ENCODE measurements around the gene MED9.

MED9 gene

DNA sequence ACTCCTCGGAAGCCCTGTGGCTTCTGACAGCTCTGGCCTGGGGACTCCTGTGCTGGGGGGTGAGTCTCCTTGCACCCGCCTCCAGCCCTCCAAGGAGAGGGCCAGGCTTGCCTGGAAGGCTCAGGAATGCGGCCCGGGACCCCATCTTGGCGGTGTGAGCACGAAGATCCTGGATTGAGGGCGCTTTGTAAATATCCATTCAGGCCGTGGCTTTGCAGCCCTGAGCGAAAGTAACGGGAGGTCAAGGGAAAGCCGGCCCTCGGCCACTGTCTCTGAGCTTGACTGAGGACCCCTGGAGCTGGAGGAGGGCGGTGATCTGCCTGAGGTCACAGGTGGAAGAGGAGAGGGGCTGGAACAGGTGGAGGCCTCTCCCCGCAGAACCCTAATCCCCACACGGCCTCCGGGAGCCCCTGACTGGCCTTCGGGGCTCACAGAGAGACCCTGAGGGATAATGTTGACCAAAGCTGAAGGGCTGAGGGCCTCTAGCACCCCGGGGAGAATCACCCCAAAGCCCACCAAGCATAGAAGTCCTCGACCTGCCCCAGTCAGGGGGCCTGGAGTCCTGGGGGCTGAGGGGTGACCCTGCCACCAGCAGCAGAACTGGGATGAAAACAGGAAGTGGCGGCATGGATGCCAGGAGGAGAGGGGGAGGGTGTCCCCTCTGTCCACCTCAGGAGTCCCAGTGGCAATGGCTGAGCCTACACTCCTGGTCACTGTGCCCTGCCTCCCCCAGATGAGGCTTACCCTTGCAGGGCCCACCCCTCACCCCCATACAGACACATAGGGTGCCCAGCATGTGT lies 27.7 kb downstream of the MED9 start:
- no peak for DNase-seq (ENCODE audit: low read depth in 2 of 2)

GRCh38 chr17:17505151-17505550 lies 28.4 kb downstream of the MED9 start:
- DNase-seq (ENCODE audit: low read depth in 2 of 2): no peak

DNA sequence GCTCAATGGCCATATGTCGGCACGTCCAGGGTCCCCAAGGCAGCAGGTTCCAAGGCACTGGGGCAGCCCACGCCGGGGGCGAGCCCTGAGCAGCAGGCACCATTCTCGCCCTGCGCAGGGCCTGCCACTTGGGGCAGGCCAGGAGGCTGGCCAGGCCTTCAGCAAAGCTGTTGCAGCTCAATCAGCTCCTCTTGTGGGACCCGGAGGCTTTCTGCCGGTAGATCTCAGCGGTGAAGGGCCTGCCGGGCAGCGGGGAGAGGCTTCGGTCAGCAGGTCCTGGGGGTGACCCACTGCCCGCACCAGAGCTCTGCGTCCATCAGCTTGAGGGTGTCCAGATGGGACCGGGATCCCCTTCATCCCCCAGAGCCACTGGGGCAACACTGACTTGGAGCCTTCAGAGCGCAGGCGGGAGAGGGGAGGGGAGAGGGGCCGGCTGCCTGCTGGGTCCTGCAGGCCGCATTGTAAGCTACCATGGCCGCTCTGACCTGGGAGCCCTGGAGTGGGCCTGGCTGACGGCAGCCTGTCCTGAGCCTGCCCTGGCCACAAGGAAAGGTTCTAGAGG lies 28.9 kb downstream of the MED9 start:
- no peak for DNase-seq (ENCODE audit: low read depth in 2 of 2)

DNA sequence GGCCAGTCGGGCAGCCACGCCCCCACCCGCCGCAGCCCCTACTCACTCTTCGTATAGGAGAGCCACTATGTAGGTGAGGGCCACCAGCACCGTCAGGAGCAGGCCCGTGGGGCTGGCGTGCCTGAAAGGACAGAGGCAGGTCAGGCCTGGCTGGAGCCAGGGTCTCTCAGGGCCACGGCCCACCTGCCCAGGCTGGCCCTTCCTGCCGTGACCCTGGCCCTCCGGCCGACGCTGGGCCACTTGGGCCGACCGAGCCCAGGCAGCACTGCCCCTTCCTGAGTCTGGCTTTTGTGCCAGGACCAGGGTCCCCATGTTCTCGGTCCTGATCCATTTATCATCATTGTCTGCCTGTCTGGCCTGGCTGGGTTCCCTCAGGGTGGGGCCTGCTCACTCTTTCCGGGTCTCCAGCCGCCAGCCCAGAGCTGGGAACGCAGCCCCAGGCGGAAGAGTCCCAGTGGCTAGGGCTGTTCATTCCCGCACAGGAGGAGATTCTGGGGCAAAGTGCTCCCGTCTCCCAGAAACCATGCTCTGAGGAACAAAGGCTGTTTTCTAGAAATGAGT lies 29.5 kb downstream of the MED9 start:
- no peak for DNase-seq (ENCODE audit: low read depth in 2 of 2)

- DNase-seq (ENCODE audit: low read depth in 2 of 2): no peak
Measured at GRCh38 chr17:17506893-17507464, 30.2 kb downstream of the MED9 start.

GRCh38 chr17:17507465-17508011 lies 30.7 kb downstream of the MED9 start:
- no peak for DNase-seq (ENCODE audit: low read depth in 2 of 2)

DNA sequence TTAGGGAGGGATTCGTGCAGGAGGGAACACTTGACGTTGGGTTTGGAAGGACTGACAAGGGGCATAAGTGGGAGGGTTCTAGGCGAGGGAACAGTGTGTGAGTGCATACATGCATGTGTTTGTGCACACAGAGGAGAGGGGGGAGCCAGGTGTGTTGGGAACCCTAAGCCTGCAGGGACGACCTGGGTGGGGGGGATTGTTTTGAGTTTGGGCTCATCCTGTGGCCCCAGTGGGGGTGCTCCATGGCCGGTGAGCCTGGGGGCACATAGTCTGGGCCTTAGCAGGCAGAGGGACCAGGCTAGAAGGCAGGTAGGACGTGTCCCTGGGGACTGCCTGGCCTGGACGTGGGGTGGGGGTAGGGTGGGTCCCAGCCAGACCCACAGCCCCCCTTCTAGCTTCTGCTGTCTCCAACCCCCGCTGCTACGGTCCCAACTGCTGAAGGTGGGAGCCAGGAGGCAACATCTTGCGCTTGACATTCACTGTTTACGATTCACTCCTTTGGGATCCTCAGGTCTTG lies 31.3 kb downstream of the MED9 start:
- DNase-seq (ENCODE audit: low read depth in 2 of 2): no peak

DNA sequence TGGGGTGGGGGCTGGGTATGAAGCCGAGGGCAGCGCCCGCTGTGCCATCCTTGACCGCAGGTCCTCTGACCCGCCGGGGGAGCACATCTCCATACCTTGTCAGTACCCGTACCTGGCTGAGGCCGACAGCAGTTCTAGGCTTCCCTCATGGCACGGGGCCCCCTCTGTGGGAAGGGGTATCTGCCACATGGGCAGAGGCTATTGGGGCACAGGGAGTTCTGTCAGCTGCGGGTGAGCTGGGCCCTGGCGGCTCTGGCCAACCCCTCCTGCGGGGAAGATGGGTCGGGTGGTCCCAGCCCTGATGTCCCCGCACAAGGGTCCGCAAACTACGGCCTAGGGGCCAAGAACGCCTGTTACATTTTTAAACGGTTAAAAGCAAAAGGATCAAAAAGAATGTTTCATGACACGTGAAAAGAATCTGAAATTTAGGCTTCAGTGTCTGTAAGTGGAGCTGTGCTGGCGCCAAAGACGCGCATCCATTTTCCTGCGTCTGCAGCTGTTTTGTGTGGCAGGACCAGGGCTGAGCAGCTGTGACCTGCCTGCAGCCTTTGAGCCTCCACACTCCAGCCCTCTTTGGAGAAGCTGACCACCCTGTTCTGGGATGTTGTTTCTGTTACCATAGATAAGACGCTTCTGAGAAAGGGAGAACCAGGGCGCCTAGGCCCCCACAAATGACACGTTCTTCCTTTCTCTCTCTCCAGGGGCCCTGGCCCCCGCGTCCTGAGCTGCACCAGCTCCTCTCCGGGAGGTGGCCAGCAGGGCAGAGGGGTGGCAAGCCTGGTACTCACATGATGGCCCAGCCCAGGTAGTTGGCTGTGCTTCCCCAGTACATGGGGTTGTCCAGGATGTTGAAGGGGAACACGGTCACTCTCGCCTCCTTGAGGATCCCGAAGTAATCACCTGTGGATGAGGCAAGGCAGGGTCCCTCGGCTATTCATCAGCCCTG lies 32.1 kb downstream of the MED9 start:
- DNase-seq (ENCODE audit: low read depth in 2 of 2): no peak

DNA sequence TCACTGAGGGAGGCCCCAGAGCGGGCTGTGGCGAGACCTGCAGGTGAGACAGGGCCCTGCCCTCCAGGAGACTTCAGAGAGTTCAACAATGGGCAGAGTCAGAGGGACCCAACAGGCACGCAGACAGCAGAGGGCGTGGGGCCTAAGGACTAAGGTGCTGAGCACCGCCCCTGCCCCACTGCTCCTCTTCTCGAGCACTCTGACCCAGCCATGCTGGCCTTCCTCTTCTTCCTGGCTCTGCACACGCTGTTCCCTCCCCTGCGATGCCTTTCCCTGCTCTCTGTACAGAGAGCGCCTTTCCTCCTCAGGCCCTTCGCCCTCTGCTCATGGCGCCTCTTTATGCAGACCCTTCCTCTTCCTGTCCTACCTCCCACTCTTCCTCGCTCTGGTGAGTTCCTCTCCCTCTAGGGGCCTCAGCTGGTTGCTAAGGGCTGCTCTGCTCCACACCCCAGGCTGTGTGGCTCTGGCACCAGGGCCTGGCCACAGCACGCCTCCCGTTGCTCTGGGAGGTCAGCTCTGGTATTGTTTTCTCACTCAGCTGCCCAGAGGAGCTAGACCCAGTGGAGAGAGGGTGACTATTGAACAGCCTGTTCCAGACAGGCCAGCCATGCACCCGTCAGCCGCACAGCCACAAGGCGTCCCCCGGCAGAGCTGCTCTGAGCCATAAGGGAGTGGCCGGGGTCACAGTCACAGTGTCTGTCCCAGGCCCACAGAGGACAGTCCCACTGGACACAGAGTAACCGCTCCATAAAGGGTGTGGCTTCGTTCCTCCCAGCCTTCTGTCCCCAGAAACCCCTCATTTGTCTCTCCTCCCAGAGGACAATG lies 33.0 kb downstream of the MED9 start:
- no peak for DNase-seq (ENCODE audit: low read depth in 2 of 2)

DNA sequence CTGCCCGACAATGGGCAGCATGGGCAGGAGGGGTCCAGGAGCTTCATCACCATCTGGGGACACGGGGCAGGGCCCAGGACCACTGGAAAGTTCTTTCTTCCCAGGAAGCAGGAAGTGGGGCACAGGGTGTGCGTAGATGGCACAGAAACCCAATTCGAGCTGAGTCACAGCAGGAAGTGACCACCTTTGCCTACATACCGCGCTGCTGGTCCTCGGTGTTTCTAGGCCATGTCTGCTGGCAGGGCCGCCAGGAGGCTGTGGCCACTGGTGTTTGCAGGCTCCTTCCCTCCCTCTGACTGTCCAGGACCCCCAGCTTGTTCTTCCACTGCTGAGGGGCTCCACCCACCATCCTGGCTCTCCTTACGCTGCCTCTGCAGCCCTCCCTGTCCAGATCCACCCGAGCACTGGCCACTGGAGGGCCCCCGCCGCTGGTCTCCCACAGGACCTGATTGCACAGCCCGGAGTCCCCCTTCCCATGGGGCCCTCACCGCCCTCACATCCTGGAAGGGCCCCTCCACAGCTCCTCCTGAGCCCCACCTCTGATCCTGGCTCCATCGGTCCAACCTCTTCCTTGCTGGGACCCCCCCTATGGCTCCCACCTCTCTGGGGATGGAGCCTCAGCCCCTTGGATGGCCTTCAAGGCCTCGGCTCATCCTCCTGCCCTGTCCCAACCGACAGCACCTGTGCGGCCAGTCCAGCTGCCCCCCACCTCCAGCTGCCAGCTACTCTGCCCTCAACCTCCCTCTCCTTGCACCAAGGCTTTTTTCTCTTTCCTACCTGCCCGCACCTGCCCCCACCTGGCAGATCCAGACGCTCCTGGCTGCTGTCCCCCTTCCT lies 33.9 kb downstream of the MED9 start:
- DNase-seq (ENCODE audit: low read depth in 2 of 2): no peak

DNA sequence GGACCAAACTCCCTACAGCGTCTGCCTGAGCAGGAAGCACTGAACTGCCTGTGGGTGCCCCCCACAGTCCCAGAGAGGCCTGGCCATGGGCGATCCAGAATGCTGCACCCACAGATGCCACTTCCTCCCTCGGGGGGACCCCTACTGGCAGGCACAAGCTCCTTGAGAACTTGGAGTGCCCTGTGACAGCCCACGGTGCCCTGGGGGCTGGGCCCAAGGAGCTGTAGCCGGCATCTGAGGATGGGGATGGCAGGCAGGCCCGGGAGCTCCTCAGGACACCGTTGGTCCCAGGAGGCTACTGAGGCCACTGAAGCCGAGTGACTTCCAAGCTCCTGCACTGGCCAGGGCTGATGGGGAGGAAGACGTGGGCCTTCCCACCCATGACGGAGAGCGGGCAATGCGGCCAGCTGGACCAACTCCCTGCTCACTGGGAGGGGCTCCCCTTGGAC lies 34.5 kb downstream of the MED9 start:
- DNase-seq (ENCODE audit: low read depth in 2 of 2): no peak

DNA sequence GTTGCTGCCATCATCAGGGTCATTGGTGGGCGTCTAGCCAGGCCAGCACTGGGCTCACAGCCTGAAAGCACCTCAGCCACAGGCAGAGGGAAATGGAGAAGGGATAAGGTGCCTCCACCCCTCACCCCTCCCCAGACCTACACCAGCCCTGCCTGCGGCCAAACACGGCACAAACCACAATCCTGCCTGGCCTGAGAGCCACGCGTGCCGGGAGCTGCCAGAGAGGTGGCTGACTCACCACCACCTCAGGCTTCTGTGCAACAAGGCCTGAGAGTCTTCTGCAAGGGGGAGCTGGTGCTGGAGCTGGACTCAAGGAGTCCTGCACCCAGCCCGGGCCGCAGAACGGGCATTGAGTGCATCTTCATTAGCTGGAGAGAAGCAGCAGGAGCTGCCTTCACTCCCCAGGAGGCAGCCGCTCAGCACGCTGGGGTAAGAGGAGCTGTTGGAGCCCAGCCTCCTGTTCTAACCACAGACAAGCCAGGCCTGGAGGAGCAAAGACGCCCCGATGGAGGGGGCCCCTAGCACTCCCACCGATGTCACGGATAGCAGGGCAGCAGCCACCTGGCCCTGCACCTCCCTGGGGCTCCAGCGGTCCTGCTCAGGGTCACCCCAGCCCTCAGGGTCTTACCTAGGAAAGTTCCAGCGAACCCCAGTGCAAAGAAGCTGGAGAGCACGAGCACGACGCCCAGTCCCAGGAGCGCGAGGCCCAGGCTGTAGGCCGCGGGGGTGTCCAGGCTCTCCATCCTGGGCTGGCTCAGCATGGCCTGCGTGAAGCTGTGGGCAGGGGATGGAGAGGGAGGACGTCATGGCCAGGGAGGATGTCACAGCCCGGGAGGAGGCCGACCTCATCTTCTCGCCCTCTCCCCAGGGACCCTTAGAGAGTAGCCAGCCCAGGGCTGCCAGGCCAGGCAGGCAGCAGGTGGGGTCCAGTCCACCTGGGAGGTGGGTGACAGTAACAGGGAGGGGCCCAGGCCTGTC lies 35.4 kb downstream of the MED9 start:
- DNase-seq (ENCODE audit: low read depth in 2 of 2): no peak

- no peak for DNase-seq (ENCODE audit: low read depth in 2 of 2)
Measured at GRCh38 chr17:17512866-17513265, 36.1 kb downstream of the MED9 start.

- no peak for DNase-seq (ENCODE audit: low read depth in 2 of 2)
Measured at GRCh38 chr17:17513626-17514025, 36.8 kb downstream of the MED9 start.

GRCh38 chr17:17514361-17514992 lies 37.7 kb downstream of the MED9 start:
- no peak for DNase-seq (ENCODE audit: low read depth in 2 of 2)

- DNase-seq (ENCODE audit: low read depth in 2 of 2): no peak
Measured at GRCh38 chr17:17514993-17515933, 38.5 kb downstream of the MED9 start.

All from stimulated activated CD8-positive, alpha-beta memory T cell treated with anti-CD3 and anti-CD28 coated beads, Interleukin-15, amount 100 ng/mL, for 4 hours (primary cell).